Fibroblast of villous mesenchyme (primary cell): ENCODE data around the gene ATAT1. TPM values are rescaled to one million over a fixed set of nuclear protein-coding genes. Genes with fewer than 3 reads are reported as not detected.

ENCODE experiments used
- DNase-seq: peaks from one replicate; pipeline ENCODE4 v3.0.0-alpha.2; 2010; ENCODE audit warnings: low read depth
- H3K4me3 ChIP-seq: 2 replicates; pipeline ENCODE4 v1.5.1; 2011; ENCODE audit warnings: low read depth, mild to moderate bottlenecking, low read length
- total RNA-seq: library from RNA; depleted of rRNA; stranded (reverse); fragments of >200 nt; gene quantifications from 2 replicates; pipeline ENCODE4 v1.2.3, GENCODE V29; 2012
- TF ChIP-seq, protein P1 (sequence below): IDR thresholded peaks from 2 replicates; pipeline ENCODE4 v1.5.1; 2012; ENCODE audit warnings: low read depth, mild to moderate bottlenecking, low read length; ENCODE audit not compliant: insufficient read depth

ATAT1 gene
- total RNA-seq, 1 donor: 5.2 TPM

DNA sequence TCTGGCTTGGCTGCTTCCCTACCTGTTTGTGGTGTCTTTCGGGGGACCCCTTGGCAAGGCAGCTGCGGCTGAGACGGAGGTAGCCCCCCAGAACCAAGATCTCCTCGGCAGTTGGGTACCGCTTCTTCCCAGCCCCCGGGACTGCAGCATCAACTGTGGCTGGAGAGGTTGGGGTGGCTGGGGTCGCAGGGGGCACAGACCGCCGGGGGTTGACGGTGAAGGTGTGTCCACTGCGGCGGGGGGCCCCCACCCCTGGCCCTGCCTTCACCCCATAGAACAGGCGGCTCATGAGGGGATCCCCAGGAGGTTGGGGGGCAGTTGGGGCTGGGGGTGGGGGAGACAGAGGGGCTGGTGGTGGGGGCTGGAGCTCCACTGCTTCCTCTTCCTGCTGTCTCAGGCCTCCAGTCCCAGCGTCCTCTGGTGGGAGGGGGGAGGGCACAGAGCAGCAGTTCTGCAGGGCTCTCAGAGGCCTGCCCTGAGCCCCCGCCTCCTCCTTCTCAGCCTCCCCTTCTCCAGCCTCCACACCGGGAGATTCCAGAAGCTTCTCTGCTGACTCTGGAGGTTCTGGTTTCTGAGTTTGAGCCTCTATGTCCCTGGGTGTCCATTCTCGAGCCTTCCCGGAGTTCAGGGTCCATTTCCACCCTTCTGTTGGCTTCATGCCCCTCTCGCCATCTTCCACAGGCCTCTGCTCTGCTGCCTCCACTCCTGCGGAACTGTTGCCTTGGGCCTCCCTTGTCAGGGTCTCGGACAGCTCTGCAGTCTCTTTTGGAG is 57.9 kb downstream of the ATAT1 start:
- TF ChIP-seq, protein P1, sequence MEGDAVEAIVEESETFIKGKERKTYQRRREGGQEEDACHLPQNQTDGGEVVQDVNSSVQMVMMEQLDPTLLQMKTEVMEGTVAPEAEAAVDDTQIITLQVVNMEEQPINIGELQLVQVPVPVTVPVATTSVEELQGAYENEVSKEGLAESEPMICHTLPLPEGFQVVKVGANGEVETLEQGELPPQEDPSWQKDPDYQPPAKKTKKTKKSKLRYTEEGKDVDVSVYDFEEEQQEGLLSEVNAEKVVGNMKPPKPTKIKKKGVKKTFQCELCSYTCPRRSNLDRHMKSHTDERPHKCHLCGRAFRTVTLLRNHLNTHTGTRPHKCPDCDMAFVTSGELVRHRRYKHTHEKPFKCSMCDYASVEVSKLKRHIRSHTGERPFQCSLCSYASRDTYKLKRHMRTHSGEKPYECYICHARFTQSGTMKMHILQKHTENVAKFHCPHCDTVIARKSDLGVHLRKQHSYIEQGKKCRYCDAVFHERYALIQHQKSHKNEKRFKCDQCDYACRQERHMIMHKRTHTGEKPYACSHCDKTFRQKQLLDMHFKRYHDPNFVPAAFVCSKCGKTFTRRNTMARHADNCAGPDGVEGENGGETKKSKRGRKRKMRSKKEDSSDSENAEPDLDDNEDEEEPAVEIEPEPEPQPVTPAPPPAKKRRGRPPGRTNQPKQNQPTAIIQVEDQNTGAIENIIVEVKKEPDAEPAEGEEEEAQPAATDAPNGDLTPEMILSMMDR: no peak
- H3K4me3 ChIP-seq: peak overlapping the region; percentile 91
- peak; percentile 43 for DNase-seq

DNA sequence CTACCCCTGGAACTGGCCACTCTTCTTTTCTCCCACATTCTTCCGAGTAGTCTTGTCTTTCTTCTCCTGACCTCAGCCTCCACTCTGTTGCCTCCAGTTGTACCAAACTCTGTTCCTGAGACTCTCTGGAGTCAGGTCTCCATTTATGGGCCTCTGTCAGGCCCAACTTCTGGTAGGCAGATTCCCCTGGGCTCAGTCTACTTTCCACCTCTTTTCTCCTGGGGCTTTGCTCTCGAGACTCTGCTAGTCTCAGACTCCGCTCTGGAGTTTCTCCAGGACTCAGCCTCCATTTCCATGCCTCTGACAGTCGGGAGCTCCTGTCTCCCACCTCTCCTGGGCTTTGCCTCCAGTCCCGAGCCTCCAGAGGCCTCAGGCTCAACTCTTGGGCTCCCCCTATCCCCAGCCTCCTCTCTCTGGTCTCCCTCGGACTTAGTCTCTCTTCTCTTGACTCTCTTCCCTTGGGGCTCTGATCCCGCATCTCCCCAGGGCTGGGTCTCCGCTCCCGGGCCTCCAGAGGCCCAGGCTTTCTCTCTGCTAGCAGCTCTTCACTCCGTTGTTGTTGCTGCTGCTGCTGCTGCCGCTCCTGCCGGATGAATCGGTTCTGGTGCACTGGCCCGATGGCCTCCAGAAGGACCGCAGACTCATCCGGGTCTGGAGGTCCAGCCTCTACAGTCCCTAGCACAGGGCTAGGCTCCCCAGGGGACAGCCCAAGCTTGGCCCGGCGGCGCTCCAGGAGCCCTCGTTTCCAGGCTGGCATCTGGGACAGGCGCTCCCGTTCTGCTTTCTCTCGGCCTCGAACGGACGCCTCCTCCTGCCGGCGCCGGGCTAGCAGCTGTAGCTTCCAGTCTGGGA is 58.7 kb downstream of the ATAT1 start:
- peak; percentile 39 for DNase-seq
- TF ChIP-seq, protein P1: peak; percentile 32
- H3K4me3 ChIP-seq: peak overlapping the region; percentile 91

DNA sequence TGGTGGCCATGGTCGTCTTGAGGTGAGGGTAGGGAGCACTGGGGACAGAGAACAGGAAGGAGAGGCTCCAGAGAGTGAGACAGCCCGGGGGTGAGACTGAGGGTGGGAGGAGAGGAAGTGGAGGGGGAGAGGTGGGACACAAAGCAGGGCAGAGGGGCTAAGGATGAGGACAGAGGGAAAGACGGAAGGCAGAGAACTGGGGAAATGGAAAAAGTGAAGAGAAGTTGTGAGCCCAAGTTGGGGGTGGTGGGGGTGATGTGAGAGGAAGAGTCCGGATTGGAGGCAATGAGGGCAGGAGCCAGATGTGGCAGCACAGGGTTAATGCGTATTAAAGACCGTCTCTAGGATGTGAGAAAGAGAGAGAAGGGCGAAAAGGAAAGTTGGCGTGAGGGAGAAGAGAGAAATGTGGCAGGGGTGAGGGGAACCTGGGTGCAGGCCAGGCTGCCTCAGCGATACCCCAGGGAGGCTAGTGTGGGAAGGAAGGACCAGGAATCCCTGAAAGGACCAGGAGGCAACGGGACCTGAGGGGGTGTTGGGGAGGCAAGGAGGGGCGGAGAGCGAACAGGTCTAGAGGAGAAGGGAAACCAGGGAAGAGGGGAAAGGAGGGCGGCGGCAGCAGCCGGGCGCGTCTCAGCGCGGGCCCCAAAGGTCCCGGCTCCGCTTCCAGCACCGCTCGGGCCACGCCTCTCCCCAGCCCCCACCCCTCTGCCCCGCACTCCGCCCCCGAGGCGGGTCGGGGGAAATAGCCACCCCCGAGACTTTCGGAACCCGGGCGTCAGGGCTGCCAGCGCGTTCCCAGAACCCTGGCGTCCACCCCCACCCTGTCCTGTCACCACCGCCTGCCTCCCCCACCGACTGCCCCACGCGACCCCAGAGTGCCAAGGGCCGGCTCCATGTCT is 59.6 kb downstream of the ATAT1 start, which contains the start of gene PPP1R18:
Gene PPP1R18 (minus strand): TSS at position 637 of the 899 bp plus-strand sequence. CDS start 627 bp downstream, at position 10.
- H3K4me3 ChIP-seq: peak within 1 kb of the TSS; percentile 91
- peak; percentile 65 for DNase-seq
- TF ChIP-seq, protein P1: no peak

DNA sequence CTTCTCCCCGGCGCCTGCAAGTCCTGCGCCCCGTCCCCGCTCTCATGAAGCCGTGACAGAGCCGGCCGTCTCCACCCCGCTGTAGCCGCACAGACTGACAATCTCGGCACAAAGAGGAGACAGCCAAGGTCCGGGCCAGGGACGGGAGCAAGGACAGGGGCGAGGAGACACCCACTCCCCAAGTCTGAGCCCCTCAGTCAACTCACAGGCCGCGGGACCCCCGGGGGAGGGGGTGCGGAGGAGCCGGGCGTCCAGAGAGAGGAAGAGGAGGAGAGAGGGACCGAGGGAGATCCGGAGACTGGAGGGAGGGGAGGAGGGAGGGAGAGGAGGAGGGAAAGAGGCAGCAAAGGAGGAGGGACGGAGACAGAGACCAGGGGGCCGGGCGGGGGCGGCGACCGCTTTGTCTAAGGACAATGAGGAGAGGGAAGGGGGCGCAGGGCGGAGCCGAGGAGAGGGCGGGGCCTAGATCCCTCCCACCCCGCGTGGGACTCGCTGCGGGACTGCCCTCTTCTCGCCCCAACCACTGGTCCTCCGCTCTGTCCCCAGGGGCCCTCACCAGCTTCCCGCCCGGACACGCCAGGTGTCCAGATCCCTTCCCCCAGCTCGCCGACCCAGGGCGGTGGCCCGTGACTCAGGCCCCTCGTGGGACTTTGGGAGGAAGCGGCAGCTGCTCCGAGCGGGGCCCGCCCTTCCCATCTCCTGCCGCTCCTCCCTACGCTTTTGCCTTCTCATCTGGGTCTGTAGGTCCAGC is 60.4 kb downstream of the ATAT1 start:
- peak overlapping the region; percentile 91 for H3K4me3 ChIP-seq
- peak; percentile 95 for DNase-seq
- TF ChIP-seq, protein P1: no peak

DNA sequence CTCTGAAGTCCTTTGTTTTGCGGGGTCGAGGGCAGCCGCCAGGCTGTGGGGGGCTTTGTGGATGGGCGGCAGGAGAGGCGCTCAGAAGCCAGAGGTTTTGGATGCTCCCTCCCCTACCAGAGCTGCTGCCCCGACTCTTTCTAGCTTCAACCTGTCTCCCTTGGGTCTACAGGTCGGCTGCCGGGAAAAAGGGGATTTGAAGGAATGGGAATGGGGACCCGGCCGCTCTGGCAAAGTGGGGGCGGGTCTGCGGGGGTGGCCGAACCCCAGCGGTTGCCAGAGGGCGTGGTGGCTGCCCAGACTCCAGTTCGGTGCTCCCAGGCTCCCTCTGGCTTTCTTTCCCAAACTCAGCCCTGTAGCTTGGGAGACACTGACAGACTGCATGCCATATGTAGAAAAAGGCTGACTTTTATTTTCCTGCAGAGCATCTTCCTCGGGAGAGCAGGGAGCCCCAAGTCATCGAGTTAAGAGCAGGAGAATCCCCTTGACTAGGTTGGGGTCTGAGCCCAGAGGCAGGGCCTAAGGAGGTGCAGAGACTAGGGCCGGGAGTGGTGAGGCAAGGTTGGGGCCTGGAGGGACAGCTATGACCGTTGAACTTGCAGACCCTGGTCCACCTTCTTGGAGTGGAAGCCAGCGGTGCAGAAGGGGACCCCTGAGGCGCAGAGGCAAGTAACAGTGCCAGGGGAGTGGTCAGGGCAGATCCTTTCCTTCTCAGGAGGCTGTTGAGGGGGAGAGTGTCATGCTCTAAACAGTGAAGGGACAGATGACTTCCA is 61.2 kb downstream of the ATAT1 start:
- TF ChIP-seq, protein P1: peak; percentile 36
- peak; percentile 52 for DNase-seq
- H3K4me3 ChIP-seq: peak overlapping the region; percentile 91
